NCI-H510A (cell line): ENCODE measurements around the gene TWF1.
"Not testable (repeated sequence)": the region's sequence is repeated elsewhere in the genome, so short reads cannot be mapped to it uniquely, and the experiment has no call there.

Experiments
- DNase-seq: peaks from one replicate; lab custom pipeline; 2025; lab: John Stamatoyannopoulos, UW

TWF1 gene

GRCh38 chr12:43805860-43806736 is at the start of gene TWF1:
Gene TWF1, minus strand, starts transcription at chr12:43806317. Its CDS starts 72 bp downstream, at chr12:43806245.
- DNase-seq: peak; percentile 55

- DNase-seq: no peak
Observed at GRCh38 chr12:43852744-43853143, 46.6 kb upstream of the TWF1 start.

GRCh38 chr12:43848786-43849185 is 42.7 kb upstream of the TWF1 start:
- no peak for DNase-seq

GRCh38 chr12:43848226-43848507 is 42.0 kb upstream of the TWF1 start:
- DNase-seq: no peak

- DNase-seq: not testable (repeated sequence)
Observed at GRCh38 chr12:43847425-43848225, 41.5 kb upstream of the TWF1 start.

- no peak for DNase-seq
Observed at GRCh38 chr12:43842259-43842658, 36.1 kb upstream of the TWF1 start.

- no peak for DNase-seq
Observed at GRCh38 chr12:43841253-43841652, 35.1 kb upstream of the TWF1 start.

- no peak for DNase-seq
Observed at GRCh38 chr12:43840338-43840737, 34.2 kb upstream of the TWF1 start.

- no peak for DNase-seq
Observed at GRCh38 chr12:43836475-43836989, 30.4 kb upstream of the TWF1 start.

- DNase-seq: peak; percentile 50
Observed at GRCh38 chr12:43835656-43836474, 29.7 kb upstream of the TWF1 start, which contains the start of gene TMEM117. Gene TMEM117, plus strand, starts transcription at chr12:43836081.

- no peak for DNase-seq
Observed at GRCh38 chr12:43835264-43835655, 29.1 kb upstream of the TWF1 start.

- DNase-seq: no peak
Observed at GRCh38 chr12:43832463-43833168, 26.5 kb upstream of the TWF1 start.

GRCh38 chr12:43827093-43827492 is 21.0 kb upstream of the TWF1 start:
- DNase-seq: no peak

GRCh38 chr12:43826681-43827080 is 20.6 kb upstream of the TWF1 start:
- DNase-seq: no peak

GRCh38 chr12:43824207-43824775 is 18.2 kb upstream of the TWF1 start:
- DNase-seq: no peak

GRCh38 chr12:43816168-43816567 is 10.1 kb upstream of the TWF1 start:
- no peak for DNase-seq

GRCh38 chr12:43815416-43815815 is 9.3 kb upstream of the TWF1 start:
- no peak for DNase-seq

GRCh38 chr12:43812926-43813325 is 6.8 kb upstream of the TWF1 start:
- no peak for DNase-seq

- DNase-seq: no peak
Observed at GRCh38 chr12:43812057-43812456, 5.9 kb upstream of the TWF1 start.

GRCh38 chr12:43807386-43807785 is 1.3 kb upstream of the TWF1 start:
- no peak for DNase-seq

- no peak for DNase-seq
Observed at GRCh38 chr12:43806737-43807072, 588 bp upstream of the TWF1 start.
